Measurements from ENCODE around the gene HES4.

DNA sequence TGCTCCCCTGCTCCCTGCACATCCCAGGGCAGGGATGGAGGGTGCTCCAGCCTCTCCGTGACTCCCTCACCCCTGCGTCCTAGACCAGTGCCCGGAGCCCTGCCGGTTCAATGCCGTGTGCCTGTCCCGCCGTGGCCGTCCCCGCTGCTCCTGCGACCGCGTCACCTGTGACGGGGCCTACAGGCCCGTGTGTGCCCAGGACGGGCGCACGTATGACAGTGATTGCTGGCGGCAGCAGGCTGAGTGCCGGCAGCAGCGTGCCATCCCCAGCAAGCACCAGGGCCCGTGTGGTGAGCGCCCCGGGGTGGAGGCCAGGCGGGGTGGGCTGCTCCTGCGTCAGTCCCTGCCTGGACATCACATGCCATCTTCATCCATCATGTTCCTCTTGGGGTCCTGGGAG lies 42.0 kb upstream of the HES4 start:
- TF ChIP-seq ZBTB7A (CRISPR knock-in tag; IDR thresholded peaks at IDR 0.05) (no peak), ZNF3 (CRISPR knock-in tag; IDR thresholded peaks at IDR 0.05) (no peak), MAFK (conservative IDR thresholded peaks at IDR 0.05 in 1 of 2, IDR thresholded peaks at IDR 0.05 in 1 of 2; ENCODE audit: low read length in 2 of 2) (no peak), ZFAT (CRISPR knock-in tag; conservative IDR thresholded peaks at IDR 0.05) (no peak), POLR2AphosphoS5 (IDR thresholded peaks at IDR 0.05; ENCODE audit: low read depth, low read length) (no peak)
- TF ChIP-seq, protein P1, sequence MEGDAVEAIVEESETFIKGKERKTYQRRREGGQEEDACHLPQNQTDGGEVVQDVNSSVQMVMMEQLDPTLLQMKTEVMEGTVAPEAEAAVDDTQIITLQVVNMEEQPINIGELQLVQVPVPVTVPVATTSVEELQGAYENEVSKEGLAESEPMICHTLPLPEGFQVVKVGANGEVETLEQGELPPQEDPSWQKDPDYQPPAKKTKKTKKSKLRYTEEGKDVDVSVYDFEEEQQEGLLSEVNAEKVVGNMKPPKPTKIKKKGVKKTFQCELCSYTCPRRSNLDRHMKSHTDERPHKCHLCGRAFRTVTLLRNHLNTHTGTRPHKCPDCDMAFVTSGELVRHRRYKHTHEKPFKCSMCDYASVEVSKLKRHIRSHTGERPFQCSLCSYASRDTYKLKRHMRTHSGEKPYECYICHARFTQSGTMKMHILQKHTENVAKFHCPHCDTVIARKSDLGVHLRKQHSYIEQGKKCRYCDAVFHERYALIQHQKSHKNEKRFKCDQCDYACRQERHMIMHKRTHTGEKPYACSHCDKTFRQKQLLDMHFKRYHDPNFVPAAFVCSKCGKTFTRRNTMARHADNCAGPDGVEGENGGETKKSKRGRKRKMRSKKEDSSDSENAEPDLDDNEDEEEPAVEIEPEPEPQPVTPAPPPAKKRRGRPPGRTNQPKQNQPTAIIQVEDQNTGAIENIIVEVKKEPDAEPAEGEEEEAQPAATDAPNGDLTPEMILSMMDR (CRISPR knock-in tag; IDR thresholded peaks at IDR 0.05), result no peak

Measured in HepG2 (cell line).